Measurements from ENCODE around the gene TP53I3. TPM values are rescaled to one million over a fixed set of nuclear protein-coding genes. Genes with fewer than 3 reads are reported as not detected.

Gene TP53I3
- total RNA-seq (10 to 100 TPM; 31.3 to 36.5 TPM), polyA plus RNA-seq (ENCODE audit: insufficient read depth, low read depth, low replicate concordance) (70.4 TPM)
- long read RNA-seq, donor 1, transcript TP53I3-201 (5 exons, 1,998 nt) = major isoform, 5 of 14 reads
- long read RNA-seq, donor 1, partial matches to known transcripts = 0 of 14 reads
- long read RNA-seq, donor 1, other reads (novel, unspliced or antisense) = 0 of 14 reads
- long read RNA-seq, donor 2, partial matches to known transcripts = 0 of 9 reads
- long read RNA-seq, donor 2, other reads (novel, unspliced or antisense) = 0 of 9 reads

- H3K4me3 ChIP-seq = peak within 1 kb of the TSS; percentile 62 to 63
- whole genome bisulfite sequencing, 2 donors = 0 to 1% methylated on average over 10 to 36 of the region's 44 CpGs
- TF ChIP-seq POLR2A (IDR thresholded peaks at IDR 0.05) (no peak), CTCF (IDR thresholded peaks at IDR 0.05) (peak; percentile 96 to 98 (median 96))
- no peaks in the 10 kb centered on the region for H3K36me3 ChIP-seq (ENCODE audit: low read depth, missing control alignments)
- peaks cover 10% of the 10 kb centered on the region for H3K4me1 ChIP-seq
- intact Hi-C loops (cut with DNase I; ENCODE audit: low total_unique reads) = no loop called here
- no peaks in the 10 kb centered on the region for H3K9me3 ChIP-seq
- DNase-seq = peak; percentile 90
- H3K27me3 ChIP-seq = no peaks in the 10 kb centered on the region
- peak within 1 kb of the TSS; percentile 81 to 87 for H3K27ac ChIP-seq
Measured at GRCh38 chr2:24084386-24085199, at the start of gene TP53I3. TP53I3 (minus strand) TSS chr2:24084834; CDS start chr2:24084326, 508 bp downstream.

GRCh38 chr2:24132543-24132942 is 47.9 kb upstream of the TP53I3 start:
- Histone ChIP-seq H3K9me3 (no peaks in the 10 kb centered on the region), H3K4me3 (no peak overlapping the region), H3K4me1 (no peaks in the 10 kb centered on the region), H3K27ac (no peak overlapping the region), H3K27me3 (no peaks in the 10 kb centered on the region), H3K36me3 (ENCODE audit: low read depth, missing control alignments) (no peaks in the 10 kb centered on the region)
- DNase-seq = no peak
- TF ChIP-seq POLR2A (IDR thresholded peaks at IDR 0.05) (no peak), CTCF (IDR thresholded peaks at IDR 0.05) (no peak)
- intact Hi-C loops (cut with DNase I; ENCODE audit: low total_unique reads) = no loop called here
- 85 to 100% methylated on average over 3 of the region's 3 CpGs for WGBS, 2 donors

- Histone ChIP-seq H3K4me3 (no peak overlapping the region), H3K27me3 (no peaks in the 10 kb centered on the region), H3K36me3 (ENCODE audit: low read depth, missing control alignments) (no peaks in the 10 kb centered on the region), H3K4me1 (peaks cover 18% of the 10 kb centered on the region), H3K9me3 (no peaks in the 10 kb centered on the region), H3K27ac (no peak overlapping the region)
- WGBS, 2 donors = 59 to 64% methylated on average over 1 of the region's 1 CpG
- no peak for DNase-seq
- TF ChIP-seq POLR2A (IDR thresholded peaks at IDR 0.05) (no peak), CTCF (IDR thresholded peaks at IDR 0.05) (no peak)
- intact Hi-C loops (cut with DNase I; ENCODE audit: low total_unique reads) = no loop called here
Measured at GRCh38 chr2:24125956-24126355, 41.3 kb upstream of the TP53I3 start.

- Histone ChIP-seq H3K27ac (peak overlapping the region; percentile 93 to 94), H3K9me3 (no peaks in the 10 kb centered on the region), H3K36me3 (ENCODE audit: low read depth, missing control alignments) (no peaks in the 10 kb centered on the region), H3K4me1 (peaks cover 18% of the 10 kb centered on the region), H3K27me3 (no peaks in the 10 kb centered on the region), H3K4me3 (peak overlapping the region; percentile 84)
- WGBS, 2 donors = 4 to 7% methylated on average over 8 to 9 of the region's 9 CpGs
- intact Hi-C loops (cut with DNase I; ENCODE audit: low total_unique reads) = no loop called here
- no peak for TF ChIP-seq POLR2A (IDR thresholded peaks at IDR 0.05)
- TF ChIP-seq CTCF (IDR thresholded peaks at IDR 0.05) = no peak
- peak; percentile 43 for DNase-seq
Measured at GRCh38 chr2:24123922-24124580, 39.4 kb upstream of the TP53I3 start.

Measured in testis (tissue), 5 donors.